ENCODE data around the gene CNOT3.
"Not testable (repeated sequence)": the region's sequence is repeated elsewhere in the genome, so short reads cannot be mapped to it uniquely, and the experiment has no call there.

Gene CNOT3

GRCh38 chr19:54152267-54152666 lies 14.7 kb downstream of the CNOT3 start:
- DNase-seq: no peak

GRCh38 chr19:54152878-54153524 lies 15.4 kb downstream of the CNOT3 start:
- no peak for DNase-seq

- DNase-seq: no peak
Observed at GRCh38 chr19:54153731-54154326, 16.3 kb downstream of the CNOT3 start.

- no peak for DNase-seq
Observed at GRCh38 chr19:54154603-54155345, 17.2 kb downstream of the CNOT3 start.

GRCh38 chr19:54155694-54156093 lies 18.1 kb downstream of the CNOT3 start:
- no peak for DNase-seq

- DNase-seq: no peak
Observed at GRCh38 chr19:54156490-54156889, 18.9 kb downstream of the CNOT3 start.

- DNase-seq: no peak
Observed at GRCh38 chr19:54156953-54157352, 19.4 kb downstream of the CNOT3 start.

- no peak for DNase-seq
Observed at GRCh38 chr19:54158812-54159351, 21.3 kb downstream of the CNOT3 start.

DNA sequence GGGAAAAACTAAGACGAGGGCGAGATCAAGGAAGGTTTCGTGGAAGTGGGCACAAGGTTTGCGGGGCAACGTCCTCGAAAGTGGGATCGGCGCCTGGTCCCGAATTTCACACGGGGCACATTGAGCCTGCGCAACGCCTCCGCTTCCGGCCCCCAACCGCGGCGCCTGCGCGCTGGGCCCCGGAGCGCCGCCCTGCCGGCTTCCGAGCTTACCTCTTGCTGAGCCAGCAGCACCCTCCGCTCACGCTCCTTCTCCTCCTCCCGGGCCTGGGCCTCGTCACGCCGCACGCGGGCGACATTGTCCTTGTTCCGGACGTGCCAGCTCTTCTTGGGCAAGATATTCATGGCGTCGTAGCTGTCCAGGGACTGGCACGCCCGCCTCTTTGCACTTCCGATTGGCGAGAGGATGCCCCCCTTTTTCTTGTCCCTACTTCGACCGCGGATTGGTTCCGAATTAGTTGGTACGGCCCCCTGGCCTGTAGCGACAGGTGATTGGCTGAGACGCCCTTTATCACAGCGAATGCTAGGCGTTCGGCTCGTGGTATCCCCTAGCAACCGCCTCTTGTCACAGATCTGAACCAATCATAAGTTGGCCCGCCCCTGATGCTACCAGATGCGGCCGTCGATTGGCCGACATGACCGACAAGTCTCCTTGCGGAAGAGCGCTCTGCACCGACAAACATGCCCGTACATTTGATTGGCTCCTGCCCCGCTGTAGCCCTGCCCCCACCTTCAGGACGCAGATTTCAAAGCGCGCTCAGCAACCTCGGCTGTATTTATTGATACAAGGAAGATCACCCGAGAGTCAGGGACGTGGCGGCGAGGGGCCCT lies 22.0 kb downstream of the CNOT3 start, which contains the start of gene LENG1:
LENG1 (minus strand) TSS at position 370 of the 830 bp plus-strand sequence; CDS start at position 344, 26 bp downstream.
- DNase-seq: peak; percentile 100

GRCh38 chr19:54160182-54160811 lies 22.7 kb downstream of the CNOT3 start:
- DNase-seq: no peak

GRCh38 chr19:54160854-54161253 lies 23.3 kb downstream of the CNOT3 start:
- no peak for DNase-seq

- peak; percentile 68 for DNase-seq
Observed at GRCh38 chr19:54162241-54162805, 24.8 kb downstream of the CNOT3 start.

DNA sequence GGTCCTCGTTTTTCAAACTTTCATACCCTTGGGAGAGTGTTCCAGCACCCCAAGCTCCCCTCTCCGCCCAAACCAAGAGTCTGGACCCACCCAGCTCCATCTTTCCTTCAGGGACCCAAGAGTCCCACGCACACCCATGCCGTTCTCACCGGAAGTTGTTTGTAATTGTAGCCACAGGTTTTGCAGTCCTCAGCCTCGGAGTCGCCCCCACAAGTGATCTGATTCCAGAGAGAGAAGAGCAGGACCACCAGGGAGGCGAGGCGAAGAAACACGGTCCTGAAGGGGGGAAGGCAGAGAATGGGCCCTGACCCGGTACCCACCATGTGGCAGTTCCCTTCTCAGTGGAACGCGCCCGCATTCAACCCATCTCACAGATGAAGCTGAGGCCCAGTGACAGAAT lies 25.3 kb downstream of the CNOT3 start:
- DNase-seq: no peak

DNA sequence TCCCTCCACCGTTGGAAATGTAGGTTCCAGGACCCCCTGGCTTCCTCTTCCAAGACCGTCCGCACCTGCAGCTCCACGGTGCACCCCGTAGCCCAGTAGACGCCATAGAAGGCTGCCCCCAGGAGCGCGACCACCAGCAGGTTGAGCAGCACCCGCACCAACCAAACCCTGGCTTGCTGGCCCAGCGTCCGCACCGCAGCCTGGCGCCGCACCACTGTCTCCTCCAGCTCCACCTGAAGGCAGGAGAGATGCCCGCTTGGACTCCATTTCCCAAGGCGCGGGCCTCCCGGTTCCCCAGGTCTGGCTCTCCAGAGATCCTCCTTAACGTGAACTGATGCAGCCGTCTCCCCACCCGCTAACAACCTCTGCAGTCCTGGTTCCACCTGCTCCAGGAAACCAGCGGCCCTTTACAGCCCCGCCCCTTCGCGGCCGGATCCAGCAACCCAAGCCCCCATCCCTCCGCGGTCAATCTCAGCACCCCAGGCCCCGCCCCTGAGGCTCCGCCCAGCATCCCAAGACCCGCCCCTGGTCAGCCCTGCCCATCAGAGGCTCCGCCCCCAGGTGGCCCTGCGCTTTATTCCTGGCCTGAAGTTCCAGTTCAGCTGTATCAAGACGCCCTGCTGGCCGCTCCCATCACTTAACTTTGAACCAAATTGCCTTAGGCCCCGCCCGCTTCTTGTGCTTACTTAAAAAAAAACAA lies 27.0 kb downstream of the CNOT3 start:
- peak; percentile 72 for DNase-seq

DNA sequence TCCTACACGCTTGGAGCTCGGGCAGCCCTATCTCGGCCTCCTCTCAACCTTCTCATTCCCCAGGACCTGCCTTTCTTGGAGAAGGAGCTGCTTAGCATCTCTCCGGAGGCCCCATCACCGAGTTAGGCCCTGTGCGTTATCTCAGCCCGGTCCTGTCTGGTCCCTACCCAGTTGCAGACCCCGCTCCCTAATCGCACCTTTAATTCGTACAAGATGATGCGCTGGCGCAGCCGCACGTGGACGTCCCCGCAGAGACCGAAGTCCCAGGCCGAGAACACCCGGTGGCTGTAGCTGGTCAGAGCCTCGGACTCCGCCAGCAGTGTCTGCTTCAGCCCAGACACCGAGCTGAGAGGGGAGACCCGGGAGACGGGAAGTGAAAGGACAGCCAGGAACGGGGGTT lies 27.7 kb downstream of the CNOT3 start:
- no peak for DNase-seq

GRCh38 chr19:54168174-54168917 lies 30.8 kb downstream of the CNOT3 start:
- peak; percentile 32 for DNase-seq

GRCh38 chr19:54169149-54169740 lies 31.7 kb downstream of the CNOT3 start:
- DNase-seq: no peak

DNA sequence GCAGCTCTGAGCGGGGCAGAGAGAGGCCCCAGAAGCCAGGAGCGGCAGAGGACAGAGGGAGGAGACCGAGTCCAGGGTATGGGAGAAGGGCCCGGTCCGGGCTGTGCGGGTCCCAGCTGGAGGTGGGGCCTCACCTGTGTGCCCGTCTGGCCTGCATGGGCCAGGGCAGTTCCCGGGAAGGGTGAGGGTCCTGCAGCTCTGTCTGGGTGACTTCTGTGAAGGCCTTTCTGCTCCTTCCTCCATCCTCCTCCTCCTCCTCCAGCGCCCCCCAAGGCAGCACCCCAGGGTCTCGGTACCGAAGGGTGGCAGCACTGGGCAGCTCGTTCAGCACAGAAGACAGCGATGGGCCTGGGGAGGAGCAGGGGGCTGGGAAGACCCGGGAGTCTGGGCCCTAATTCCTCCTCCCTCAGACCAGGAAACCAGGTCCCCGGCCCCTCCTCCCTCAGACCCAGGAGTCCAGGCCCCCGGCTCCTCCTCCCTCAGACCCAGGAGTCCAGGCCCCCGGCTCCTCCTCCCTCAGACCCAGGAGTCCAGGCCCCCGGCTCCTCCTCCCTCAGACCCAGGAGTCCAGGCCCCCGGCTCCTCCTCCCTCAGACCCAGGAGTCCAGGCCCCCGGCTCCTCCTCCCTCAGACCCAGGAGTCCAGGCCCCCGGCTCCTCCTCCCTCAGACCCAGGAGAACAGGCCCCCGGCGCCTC lies 34.3 kb downstream of the CNOT3 start:
- DNase-seq: not testable (repeated sequence)
